A673 (cell line): ENCODE measurements around the gene RPS6KA5.

Experiments used
- EZH2 ChIP-seq: fragments of 200-600 bp; sonication (generic); IDR thresholded peaks from 2 replicates; pipeline ENCODE4 v1.6.1; 2017; ENCODE audit warnings: borderline replicate concordance, low read depth, mild to moderate bottlenecking, mixed read lengths, antibody characterized with exemption, low read length; ENCODE audit not compliant: poor library complexity, severe bottlenecking
- TF ChIP-seq, protein P1 (sequence below): fragments of 300-800, 200-600 bp; sonication (generic); conservative IDR thresholded peaks from 2 replicates; pipeline ENCODE4 v1.5.1; 2017; ENCODE audit warnings: low read depth, mild to moderate bottlenecking, antibody characterized with exemption, low read length, moderate library complexity, mixed read lengths

DNA sequence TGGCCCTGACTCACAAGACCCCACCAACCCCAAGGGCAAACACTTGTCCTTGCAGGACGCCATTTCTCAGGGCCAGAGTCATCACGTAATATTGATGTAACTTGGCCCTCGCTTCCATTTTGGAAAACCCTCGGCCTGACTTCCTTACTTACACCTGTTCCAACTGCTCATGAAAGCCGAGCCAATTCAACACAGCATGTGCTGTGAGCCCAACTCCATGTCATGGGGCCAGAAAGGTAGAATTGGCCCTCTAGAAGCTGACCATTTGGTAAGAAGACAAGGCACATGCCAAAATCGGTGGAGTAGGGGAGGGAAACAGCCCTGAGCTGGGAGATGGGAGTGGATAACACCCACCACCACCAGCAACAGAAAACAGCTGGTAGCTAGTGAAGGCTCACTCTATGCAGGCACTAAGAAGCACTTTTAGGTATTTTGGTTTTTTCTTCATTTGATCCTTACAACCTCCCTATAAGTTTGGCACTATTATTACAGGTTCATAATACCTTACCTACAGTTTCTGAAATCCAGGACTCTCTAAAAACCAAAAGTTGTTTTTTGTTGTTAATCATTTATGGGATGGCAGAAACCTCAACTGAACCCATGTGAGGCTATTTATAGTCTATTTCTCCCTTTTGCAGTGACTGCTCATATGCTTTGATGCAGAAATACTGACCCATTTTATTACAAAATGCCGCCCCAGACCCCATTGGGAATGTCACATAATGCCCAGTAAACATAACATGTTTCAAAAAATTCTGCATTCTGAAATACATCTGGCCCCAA lies 250.7 kb downstream of the RPS6KA5 start:
- TF ChIP-seq, protein P1, sequence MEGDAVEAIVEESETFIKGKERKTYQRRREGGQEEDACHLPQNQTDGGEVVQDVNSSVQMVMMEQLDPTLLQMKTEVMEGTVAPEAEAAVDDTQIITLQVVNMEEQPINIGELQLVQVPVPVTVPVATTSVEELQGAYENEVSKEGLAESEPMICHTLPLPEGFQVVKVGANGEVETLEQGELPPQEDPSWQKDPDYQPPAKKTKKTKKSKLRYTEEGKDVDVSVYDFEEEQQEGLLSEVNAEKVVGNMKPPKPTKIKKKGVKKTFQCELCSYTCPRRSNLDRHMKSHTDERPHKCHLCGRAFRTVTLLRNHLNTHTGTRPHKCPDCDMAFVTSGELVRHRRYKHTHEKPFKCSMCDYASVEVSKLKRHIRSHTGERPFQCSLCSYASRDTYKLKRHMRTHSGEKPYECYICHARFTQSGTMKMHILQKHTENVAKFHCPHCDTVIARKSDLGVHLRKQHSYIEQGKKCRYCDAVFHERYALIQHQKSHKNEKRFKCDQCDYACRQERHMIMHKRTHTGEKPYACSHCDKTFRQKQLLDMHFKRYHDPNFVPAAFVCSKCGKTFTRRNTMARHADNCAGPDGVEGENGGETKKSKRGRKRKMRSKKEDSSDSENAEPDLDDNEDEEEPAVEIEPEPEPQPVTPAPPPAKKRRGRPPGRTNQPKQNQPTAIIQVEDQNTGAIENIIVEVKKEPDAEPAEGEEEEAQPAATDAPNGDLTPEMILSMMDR: no peak
- no peak for TF ChIP-seq EZH2
